ENCODE data around the gene C16orf74.
A peak's percentile ranks its signal among the peaks of the same experiment; 100 is the strongest.

C16orf74 gene

GRCh38 chr16:85660843-85661739, 89.8 kb downstream of the C16orf74 start:
- Histone ChIP-seq H3K4me3 (ENCODE audit: low read depth in 1 of 2, low read length in 1 of 2) (no peak overlapping the region), H3K27ac (no peak overlapping the region), H3K4me1 (ENCODE audit: control insufficient read depth in 1 of 2, insufficient read depth in 1 of 2, low read depth in 1 of 2, low read length in 1 of 2) (no peaks in the 10 kb centered on the region), H3K27me3 (no peaks in the 10 kb centered on the region), H3K36me3 (peaks cover 95% of the 10 kb centered on the region), H3K9me3 (no peaks in the 10 kb centered on the region)
- TF ChIP-seq, protein P1, sequence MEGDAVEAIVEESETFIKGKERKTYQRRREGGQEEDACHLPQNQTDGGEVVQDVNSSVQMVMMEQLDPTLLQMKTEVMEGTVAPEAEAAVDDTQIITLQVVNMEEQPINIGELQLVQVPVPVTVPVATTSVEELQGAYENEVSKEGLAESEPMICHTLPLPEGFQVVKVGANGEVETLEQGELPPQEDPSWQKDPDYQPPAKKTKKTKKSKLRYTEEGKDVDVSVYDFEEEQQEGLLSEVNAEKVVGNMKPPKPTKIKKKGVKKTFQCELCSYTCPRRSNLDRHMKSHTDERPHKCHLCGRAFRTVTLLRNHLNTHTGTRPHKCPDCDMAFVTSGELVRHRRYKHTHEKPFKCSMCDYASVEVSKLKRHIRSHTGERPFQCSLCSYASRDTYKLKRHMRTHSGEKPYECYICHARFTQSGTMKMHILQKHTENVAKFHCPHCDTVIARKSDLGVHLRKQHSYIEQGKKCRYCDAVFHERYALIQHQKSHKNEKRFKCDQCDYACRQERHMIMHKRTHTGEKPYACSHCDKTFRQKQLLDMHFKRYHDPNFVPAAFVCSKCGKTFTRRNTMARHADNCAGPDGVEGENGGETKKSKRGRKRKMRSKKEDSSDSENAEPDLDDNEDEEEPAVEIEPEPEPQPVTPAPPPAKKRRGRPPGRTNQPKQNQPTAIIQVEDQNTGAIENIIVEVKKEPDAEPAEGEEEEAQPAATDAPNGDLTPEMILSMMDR (IDR thresholded peaks at IDR 0.05), result no peak

- Histone ChIP-seq H3K27me3 (no peaks in the 10 kb centered on the region), H3K4me1 (ENCODE audit: control insufficient read depth in 1 of 2, insufficient read depth in 1 of 2, low read depth in 1 of 2, low read length in 1 of 2) (no peaks in the 10 kb centered on the region), H3K36me3 (peaks cover 95% of the 10 kb centered on the region), H3K27ac (no peak overlapping the region), H3K9me3 (no peaks in the 10 kb centered on the region), H3K4me3 (ENCODE audit: low read depth in 1 of 2, low read length in 1 of 2) (no peak overlapping the region)
- TF ChIP-seq, protein P1 (IDR thresholded peaks at IDR 0.05), result peak; percentile 83
These were observed 90.9 kb downstream of the C16orf74 start for GRCh38 chr16:85659805-85660511.

- no peak overlapping the region for H3K27ac ChIP-seq
- peaks cover 95% of the 10 kb centered on the region for H3K36me3 ChIP-seq
- TF ChIP-seq, protein P1 (IDR thresholded peaks at IDR 0.05), result no peak
These were observed 91.6 kb downstream of the C16orf74 start for GRCh38 chr16:85659336-85659735.

DNA sequence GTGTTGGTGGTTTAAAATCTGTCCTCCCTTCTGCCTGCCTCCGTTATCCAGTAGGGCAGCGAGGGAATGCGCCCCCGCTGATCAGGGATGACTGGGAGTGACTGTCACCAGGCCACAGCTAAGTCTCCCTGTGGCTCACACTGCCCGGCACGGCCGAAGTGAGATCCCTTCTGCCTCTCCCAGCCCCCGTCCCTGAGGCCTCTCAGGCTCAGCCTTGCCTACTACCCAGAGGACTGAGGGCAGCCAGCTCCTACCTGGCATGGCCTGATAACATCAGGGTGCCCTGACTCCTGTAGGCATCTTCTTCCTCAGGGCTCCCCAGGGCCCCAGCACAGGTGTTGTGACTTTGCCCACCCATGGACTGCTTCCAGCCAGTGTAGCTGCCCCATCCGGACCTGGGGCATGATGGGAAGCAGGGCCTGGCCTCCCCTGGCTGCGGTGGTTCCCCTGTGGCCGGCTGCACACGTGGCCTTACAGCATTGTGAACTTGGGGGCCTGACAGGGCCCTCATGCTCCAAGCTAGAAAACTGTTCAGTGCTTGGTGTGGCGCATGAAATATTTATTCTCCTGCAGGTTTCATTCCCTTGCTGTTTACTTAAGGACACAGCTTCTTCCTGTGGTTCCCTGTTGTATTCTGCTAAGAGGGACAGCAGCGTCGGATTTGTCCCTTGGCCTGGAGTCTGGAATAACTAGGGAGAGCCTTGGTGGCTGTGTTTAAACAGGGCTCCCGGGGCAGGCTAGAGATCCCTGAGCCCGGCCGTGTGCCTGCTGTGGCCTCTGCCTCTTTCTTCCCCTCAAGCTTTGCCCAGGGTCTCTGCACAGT, 92.2 kb downstream of the C16orf74 start:
- no peak overlapping the region for H3K4me3 ChIP-seq (ENCODE audit: low read depth in 1 of 2, low read length in 1 of 2)
- H3K9me3 ChIP-seq, result no peaks in the 10 kb centered on the region
- TF ChIP-seq, protein P1 (IDR thresholded peaks at IDR 0.05), result no peak
- no peaks in the 10 kb centered on the region for H3K27me3 ChIP-seq
- H3K36me3 ChIP-seq, result peaks cover 95% of the 10 kb centered on the region
- no peak overlapping the region for H3K27ac ChIP-seq
- H3K4me1 ChIP-seq (ENCODE audit: control insufficient read depth in 1 of 2, insufficient read depth in 1 of 2, low read depth in 1 of 2, low read length in 1 of 2), result no peaks in the 10 kb centered on the region

More at GRCh38 chr16:85659336-85659735, 91.6 kb downstream of the C16orf74 start:
- Histone ChIP-seq H3K27me3 (no peaks in the 10 kb centered on the region), H3K4me1 (ENCODE audit: control insufficient read depth in 1 of 2, insufficient read depth in 1 of 2, low read depth in 1 of 2, low read length in 1 of 2) (no peaks in the 10 kb centered on the region), H3K9me3 (no peaks in the 10 kb centered on the region), H3K4me3 (ENCODE audit: low read depth in 1 of 2, low read length in 1 of 2) (no peak overlapping the region)

GRCh38 chr16:85657996-85658395, 92.9 kb downstream of the C16orf74 start:
- Histone ChIP-seq H3K4me1 (ENCODE audit: control insufficient read depth in 1 of 2, insufficient read depth in 1 of 2, low read depth in 1 of 2, low read length in 1 of 2) (no peaks in the 10 kb centered on the region), H3K36me3 (peaks cover 90% of the 10 kb centered on the region), H3K27ac (no peak overlapping the region), H3K27me3 (no peaks in the 10 kb centered on the region), H3K4me3 (ENCODE audit: low read depth in 1 of 2, low read length in 1 of 2) (no peak overlapping the region), H3K9me3 (no peaks in the 10 kb centered on the region)
- TF ChIP-seq, protein P1 (IDR thresholded peaks at IDR 0.05), result no peak

Data from neutrophil (primary cell).